ENCODE measurements around the gene ELFN1.

Gene ELFN1

DNA sequence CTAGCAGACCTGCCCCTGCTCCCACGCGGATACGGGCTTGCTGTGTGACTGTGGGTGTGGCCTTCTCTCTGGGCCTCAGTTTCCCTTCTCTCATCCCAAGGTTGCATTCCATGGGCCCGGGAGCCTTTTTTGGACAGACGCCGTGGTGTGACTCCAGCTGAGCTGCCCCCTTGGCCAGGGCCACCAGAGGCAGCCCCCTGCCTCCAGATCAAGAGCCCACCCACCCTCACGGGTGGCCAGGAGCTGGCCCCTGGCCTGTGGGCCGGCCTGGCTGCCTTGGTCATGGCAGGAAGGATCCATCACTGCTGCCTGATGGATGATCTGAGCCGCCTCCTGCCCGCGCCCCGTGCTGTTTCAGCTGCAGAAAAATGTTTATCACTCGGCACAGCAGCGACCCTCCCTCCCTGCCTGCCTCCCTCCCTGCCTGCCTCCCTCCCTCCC lies 27.8 kb upstream of the ELFN1 start:
- DNase-seq (ENCODE audit: low read depth in 3 of 3, low spot score in 1 of 3) = no peak

GRCh38 chr7:1643270-1644092 lies 26.6 kb upstream of the ELFN1 start:
- no peak for DNase-seq (ENCODE audit: low read depth in 3 of 3, low spot score in 1 of 3)

DNA sequence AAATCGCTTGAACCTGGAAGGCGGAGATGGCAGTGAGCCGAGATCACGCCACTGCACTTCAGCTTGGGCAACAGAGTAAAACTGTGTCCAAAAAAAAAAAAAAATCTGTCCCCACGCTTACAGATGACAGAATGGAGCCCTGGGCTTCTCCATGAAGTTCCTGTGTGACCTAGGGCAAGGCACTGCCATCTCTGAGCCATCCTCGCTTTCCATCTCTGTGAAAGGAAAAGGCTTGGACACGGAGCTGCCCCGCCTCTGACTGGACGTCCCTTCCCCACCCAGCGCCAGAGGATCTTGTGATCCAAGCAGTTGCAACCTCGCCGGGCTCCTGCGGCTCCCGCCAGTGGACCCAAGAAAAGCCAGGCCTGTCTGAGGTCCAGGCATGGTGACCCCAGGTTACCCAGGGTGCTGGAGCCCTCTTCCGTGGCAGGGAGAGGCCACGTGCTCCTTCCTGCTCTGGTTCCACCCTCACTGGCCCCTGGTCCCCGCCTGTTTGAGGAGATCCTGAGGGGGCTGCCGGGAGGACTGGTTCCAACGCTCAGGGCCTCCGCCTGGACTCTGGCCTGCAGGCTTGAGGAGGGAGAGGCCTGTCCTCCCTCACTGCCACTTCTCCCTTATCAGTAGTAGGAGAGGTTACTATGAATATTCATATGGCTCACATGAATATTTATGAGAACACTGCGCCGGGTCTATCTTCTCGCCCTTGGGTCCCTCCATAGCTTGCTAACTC lies 25.6 kb upstream of the ELFN1 start:
- no peak for DNase-seq (ENCODE audit: low read depth in 3 of 3, low spot score in 1 of 3)

- DNase-seq (ENCODE audit: low read depth in 3 of 3, low spot score in 1 of 3) = no peak
These were observed 25.0 kb upstream of the ELFN1 start for GRCh38 chr7:1645071-1645409.

DNA sequence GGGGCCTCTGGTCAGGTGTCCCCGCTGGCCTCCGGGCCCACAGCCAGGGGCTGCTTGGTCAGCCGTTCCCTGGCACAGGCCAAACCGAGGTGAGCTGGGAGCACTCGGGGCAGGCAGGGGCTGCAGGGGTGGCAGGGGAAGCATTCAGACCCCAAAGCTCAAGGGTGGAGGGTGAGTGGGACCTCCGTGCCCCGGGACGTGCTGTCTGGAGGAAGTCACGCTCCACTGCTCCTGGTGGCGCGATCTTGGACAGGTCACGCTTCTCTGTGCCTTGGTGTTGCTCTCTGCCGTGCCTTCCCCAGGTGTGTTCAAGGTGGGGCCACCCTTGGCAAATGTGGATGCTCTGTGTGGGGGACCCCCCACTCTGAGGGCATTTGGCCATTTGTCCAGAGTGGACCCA lies 24.6 kb upstream of the ELFN1 start:
- no peak for DNase-seq (ENCODE audit: low read depth in 3 of 3, low spot score in 1 of 3)

DNA sequence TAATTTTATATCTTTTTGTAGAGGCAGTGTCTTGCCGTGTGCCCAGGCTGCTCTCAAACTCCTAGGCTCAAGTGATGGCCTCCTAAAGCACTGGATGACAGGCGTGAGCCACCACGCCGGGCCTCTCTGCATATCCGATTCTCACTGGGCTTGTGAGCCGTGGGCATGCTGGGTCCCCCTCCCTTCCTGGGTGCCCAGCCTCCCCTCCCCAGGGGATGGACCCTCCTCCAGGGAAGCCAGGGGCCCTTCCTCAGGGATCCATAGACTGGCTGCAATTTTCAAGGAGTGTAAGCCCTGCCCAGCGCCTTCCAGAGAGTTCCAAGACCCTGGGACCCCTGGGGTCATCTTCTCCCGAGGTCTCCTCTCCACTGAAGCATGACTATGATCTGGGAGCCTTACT lies 23.7 kb upstream of the ELFN1 start:
- no peak for DNase-seq (ENCODE audit: low read depth in 3 of 3, low spot score in 1 of 3)

DNA sequence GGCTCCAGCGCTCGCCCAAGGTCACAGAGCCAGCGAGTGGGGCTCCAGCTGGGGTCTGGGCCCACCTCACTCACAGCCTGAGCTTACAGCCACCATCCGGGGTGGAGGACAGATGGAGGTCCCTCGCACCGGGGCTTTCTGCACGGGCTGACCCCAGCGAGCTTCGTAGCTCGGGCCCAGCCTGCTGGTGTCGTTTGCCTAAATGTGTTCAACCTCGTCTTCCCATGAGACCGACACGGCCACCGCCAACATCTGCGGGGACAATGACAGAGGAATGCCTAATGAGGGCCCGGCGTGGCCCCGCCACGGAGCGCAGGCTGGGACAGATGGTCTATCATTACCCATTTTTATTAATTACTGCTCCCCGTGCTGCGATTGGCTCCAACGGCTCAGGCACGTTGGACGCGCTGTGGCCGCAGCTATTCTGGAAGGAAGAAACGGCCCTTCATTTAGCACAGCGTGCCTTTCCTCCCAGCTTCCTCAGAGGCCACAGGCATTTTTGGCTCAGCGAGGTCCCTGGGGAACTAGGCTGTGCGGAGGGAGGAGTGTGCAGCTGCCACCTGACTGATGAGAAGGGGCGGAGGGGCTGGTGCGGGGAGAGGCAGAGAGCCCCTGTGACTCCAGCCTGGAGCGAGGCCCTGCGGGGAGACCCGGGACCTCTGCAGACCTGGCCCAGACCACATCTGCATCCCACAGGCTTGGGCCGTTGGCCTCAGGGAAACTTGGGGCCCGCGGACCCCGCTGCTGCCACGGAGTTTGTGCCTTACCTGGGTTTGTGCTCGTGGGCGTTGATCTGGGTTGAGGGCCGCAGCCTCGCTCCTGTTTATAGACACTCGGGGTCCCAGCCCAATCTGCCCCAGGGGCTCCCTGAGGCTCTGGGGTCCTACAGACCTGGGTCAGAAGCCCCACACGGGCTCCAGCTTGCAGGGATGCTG lies 22.9 kb upstream of the ELFN1 start:
- no peak for DNase-seq (ENCODE audit: low read depth in 3 of 3, low spot score in 1 of 3)

DNA sequence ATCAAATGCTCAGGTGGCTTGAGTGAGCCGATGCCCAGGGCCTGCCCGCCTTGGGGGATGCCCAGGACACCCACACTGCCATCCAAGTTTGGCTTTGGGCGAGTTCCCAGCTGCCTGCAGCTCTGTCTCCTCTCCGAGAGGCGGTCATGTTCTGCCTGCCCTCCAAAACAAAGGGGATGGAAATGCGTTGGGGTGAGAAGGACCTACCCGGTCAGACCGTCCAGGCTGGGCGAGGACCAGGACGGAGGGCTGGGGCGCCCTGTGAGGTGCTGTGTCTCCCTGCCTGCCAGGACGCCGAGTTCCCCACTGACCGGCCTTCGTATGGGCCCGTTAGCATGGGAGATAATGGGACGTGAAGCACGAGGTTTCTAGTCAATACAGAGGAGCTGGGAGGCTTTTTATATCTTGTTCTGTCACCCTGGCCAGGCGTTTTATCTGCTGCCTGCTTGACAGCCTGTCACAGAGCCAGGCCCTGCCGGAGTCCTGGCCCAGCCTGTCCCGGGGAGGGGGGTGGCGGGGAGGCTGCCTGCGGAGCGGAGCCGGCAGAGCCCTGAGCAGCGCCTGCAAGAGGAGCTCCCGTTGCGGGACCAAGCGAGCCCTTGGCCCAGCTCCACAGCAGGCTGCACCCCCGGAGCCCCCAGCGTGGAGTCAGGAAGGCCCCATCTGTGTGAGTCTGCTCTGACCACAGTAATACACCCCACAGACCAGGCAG lies 22.0 kb upstream of the ELFN1 start:
- no peak for DNase-seq (ENCODE audit: low read depth in 3 of 3, low spot score in 1 of 3)

- no peak for DNase-seq (ENCODE audit: low read depth in 3 of 3, low spot score in 1 of 3)
These were observed 20.2 kb upstream of the ELFN1 start for GRCh38 chr7:1649751-1650326.

- no peak for DNase-seq (ENCODE audit: low read depth in 3 of 3, low spot score in 1 of 3)
These were observed 19.6 kb upstream of the ELFN1 start for GRCh38 chr7:1650363-1651030.

DNA sequence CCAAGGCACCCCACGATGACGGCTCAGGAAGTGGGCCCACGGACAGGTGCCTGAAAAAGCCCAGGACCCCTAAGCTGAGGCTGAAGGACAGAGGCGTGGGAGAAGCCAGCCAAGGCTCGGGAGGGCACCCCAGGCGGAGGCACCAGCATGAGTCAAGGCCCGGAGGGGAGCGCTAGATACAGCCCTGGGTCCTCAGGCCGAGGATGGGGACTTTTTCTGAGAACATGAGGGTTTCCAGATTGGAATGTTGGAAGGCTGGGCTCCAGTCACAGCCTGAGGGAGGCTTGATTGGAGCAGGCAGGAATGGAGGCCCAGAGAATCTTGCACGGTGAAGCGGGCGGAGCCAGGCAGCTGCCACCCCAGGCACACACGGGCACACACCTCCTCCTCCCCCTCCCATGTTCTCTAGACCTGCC lies 19.0 kb upstream of the ELFN1 start:
- no peak for DNase-seq (ENCODE audit: low read depth in 3 of 3, low spot score in 1 of 3)

GRCh38 chr7:1651891-1652290 lies 18.2 kb upstream of the ELFN1 start:
- DNase-seq (ENCODE audit: low read depth in 3 of 3, low spot score in 1 of 3) = no peak

DNA sequence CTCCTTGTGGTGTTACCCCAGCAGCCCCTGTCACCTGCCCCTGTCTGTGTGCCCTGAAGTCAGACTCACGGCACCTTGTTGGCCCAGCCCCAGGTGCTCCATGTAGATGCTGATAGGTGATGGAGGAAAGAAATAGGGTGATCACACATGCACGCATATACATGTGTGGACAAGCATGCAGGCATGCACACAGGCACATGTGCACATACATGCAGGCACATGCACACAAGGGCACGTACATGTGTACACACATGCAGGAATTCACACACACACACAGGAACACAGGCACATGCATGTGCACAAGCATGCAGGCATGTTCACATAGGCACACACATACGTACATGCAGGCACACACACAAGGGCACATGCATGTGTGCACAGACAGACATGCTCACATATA lies 16.6 kb upstream of the ELFN1 start:
- DNase-seq (ENCODE audit: low read depth in 3 of 3, low spot score in 1 of 3) = no peak

DNA sequence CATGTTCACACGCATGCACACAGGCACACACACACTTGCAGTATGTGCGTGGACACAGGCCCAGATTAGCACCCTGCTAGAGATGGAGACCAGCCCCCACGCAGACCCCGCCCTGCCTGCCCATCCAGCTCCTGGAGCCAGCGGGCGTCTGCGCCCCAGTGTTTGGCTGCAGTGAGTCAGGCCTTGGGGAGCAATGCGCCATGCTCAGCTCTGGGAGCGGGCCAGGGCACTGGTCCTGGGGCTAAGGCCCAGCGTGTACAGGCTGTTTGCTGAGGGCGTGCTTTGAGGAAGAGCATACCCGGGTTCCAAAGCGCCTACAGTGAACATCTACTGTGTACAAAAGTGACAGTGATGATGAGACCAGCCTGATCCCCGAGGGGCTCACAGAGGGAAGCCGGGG lies 16.0 kb upstream of the ELFN1 start:
- DNase-seq (ENCODE audit: low read depth in 3 of 3, low spot score in 1 of 3) = no peak

DNA sequence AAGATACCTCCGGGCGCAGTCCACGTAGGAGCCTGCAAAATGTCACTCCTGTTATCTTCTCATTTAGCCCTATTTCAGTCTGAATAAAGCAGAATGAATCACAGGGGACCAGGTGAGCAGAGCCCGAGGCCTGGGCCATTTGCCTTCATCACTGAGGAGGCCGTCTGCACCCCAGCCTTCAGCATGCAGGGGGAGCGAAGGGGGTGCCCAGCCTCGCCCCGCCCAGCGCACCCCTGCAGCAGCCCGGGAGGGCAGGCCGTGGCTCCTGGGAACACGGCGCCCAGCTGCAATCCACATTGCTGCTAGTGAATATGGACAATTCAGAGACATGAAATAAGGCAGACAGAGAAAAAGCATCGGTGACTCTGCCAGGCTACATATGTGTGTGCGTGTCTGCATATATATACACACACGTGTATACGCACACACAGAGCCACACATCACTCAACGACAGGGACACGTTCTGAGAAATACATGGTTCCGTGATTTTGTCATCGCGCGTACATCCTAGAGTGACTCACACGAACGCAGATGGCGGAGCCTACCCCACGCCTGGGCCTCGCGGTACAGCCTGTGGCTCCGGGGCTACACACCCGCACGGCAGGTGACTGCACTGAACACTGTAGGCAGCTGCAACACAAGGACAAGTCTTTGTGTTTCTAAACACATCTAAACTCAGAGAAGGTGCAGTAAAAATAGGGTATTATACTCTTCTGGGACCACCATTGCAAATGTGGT lies 15.2 kb upstream of the ELFN1 start:
- DNase-seq (ENCODE audit: low read depth in 3 of 3, low spot score in 1 of 3) = no peak

DNA sequence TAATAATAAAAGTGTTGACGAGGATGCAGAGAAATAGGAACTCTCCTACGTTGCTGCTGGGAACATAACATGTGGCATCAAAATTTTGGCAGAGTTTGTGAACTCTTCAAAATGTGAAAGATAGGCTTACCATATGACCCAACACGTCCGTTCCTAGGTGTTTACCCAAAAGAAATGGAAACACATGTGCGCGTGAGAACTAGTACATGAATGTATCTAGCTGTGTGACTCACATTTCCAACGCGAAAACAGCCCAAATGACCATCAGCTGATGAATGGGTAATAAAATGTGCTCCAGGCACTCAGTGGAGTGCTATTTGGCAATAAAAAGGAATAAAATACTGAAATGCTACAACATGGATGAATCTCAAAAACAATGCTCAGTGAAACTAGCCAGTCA lies 10.4 kb upstream of the ELFN1 start:
- no peak for DNase-seq (ENCODE audit: low read depth in 3 of 3, low spot score in 1 of 3)

DNA sequence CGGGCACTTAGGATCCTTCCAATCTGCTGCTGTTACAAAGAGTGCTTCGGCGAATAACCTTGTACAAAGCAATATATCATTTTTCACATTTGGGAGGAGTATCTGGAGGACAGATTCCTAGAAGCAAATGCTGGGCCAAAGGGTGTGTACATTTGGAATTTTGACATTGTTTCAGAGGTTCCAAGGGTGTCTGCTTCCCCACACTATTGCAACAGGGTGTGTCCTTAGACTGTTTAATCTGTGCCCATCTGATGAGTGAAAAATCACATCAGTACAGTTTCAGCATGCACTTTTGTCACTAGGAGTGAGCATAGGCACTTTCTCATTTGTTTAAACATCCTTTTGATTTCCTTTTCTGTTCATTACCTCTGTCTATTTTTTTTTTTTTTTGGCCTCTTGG lies 8.6 kb upstream of the ELFN1 start:
- DNase-seq (ENCODE audit: low read depth in 3 of 3, low spot score in 1 of 3) = no peak

DNA sequence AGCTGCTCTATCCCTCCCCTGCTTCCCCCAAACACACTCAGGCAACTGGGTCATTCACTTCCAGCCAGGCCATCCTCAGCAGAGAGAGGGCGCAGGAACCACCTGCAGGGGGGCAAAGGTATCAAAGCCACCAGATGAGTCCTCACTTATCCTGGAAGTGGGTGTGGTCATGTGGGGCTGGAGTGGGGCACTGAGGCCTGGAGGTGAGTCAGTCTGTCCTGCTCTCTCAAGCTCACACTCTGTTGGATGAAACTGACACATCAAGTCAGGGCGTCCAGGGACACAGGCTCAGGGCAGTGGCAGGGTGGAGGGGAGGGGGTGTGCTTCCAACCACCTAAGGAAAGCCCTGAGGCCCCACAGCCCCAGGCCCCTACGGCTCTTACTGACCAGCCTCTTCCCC lies 8.0 kb upstream of the ELFN1 start:
- no peak for DNase-seq (ENCODE audit: low read depth in 3 of 3, low spot score in 1 of 3)

GRCh38 chr7:1662767-1663166 lies 7.3 kb upstream of the ELFN1 start:
- no peak for DNase-seq (ENCODE audit: low read depth in 3 of 3, low spot score in 1 of 3)

Measured in stimulated activated CD4-positive, alpha-beta T cell treated with anti-CD3 and anti-CD28 coated beads, TNF-alpha, amount 100 ng/mL, for 1 hour (primary cell).